Fibroblast of lung (primary cell): ENCODE data around the gene EPSTI1.

Experiments used
- CTCF ChIP-seq, 2 donors: IDR thresholded peaks in 1 of 2; conservative IDR thresholded peaks in 1 of 2; 1 replicate in 1 of 2; 2 replicates in 1 of 2; pipeline ENCODE4 v1.5.1; 2011 to 2012; ENCODE audit warnings: low read length in 2 of 2, control low read depth in 1 of 2, inconsistent platforms in 1 of 2, low read depth in 1 of 2, mild to moderate bottlenecking in 1 of 2
- EZH2 ChIP-seq: IDR thresholded peaks from 2 replicates; pipeline ENCODE4 v1.5.1; 2012; ENCODE audit warnings: low read length, control low read depth, mild to moderate bottlenecking; ENCODE audit errors: missing control alignments

GRCh38 chr13:42976066-42976465, 16.0 kb downstream of the EPSTI1 start:
- TF ChIP-seq CTCF (conservative IDR thresholded peaks at IDR 0.05 in 1 of 2, IDR thresholded peaks at IDR 0.05 in 1 of 2; ENCODE audit: low read depth in 1 of 2, low read length in 2 of 2) (no peak), EZH2 (no peak)
